ENCODE results near the gene CNGA2.
"Not testable (repeated sequence)": the region's sequence is repeated elsewhere in the genome, so short reads cannot be mapped to it uniquely, and the experiment has no call there.

CNGA2 gene

DNA sequence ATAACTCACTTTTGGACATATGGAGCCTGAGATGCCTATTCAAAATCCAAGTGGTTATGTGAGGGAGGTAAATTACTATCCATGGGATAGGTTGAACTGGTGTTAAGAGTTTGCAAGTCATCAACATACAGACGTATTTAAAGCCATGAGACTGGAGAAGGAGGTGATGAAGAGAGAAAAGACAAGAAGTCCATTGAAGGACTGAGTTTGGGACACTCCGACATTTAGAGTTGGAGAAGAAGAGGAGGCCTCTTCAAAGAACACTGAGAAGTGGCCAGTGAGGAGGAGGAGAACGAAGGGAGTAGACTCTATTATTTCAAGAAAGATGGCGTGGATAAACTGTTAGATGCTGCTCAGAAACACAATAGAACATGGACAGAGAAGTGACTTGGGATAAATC, at the start of gene CNGA2:
Gene CNGA2, plus strand, starts transcription at position 301 of the 400 bp plus-strand sequence. CDS start 3,738 bp downstream, outside the sequence.
- no peak for FAIRE-seq

DNA sequence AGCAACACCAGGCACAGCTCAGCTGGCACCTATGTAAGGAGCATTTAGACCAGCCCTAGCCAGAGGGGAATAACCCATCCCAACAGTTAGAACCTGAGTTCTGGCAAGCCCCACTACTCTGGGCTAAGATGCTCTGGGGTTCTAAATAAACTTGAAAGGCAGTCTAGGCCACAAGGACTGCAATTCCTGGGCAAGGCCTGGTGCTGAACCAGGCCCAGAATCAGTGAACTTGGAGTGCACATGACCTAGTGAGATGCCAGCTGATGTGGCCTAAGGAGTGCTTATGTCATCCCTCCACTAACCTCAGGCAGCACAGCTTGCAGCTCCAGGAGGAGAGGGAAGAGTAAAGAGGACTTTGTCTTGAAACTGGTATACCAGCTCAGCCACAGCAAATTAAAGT, 46.9 kb upstream of the CNGA2 start:
- FAIRE-seq = no peak

DNA sequence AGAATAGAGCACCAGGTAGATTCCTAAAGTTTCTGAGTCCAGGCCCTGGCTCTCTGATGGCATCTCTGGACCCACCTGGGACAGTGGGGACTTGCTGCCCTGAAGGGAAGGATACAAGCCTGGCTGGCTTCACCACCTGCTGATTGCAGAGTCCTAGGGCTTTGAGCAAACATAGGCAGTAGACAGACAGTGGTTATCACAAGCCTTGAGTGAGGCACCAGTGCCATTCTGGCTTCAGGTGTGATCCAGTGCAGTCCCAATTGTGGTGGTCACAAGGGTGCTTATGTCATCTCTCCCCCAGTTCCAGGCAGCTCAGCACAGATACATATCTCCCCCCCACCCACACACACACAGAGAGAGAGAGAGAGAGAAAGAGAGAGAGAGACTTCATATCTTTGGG, 45.9 kb upstream of the CNGA2 start:
- no peak for FAIRE-seq

DNA sequence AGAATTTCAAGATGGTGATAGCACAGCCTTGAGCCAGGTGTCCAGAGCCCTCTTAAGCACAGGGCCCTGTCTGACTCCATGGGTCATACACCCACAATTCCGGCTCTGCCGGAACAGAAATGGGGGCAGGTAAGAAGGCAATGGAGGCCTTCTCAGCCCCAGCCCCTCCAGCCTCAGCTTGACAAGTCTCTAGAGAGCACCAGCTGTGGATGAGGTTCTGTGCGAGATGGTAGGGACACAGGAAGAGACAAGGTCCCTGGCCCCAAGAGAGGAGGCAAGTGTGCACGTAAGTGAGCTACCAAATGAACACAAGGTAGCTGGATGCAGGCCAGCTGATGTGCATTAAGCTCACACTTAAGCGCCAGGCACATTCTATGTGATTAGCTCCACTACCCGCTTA, 41.7 kb upstream of the CNGA2 start:
- FAIRE-seq = no peak

DNA sequence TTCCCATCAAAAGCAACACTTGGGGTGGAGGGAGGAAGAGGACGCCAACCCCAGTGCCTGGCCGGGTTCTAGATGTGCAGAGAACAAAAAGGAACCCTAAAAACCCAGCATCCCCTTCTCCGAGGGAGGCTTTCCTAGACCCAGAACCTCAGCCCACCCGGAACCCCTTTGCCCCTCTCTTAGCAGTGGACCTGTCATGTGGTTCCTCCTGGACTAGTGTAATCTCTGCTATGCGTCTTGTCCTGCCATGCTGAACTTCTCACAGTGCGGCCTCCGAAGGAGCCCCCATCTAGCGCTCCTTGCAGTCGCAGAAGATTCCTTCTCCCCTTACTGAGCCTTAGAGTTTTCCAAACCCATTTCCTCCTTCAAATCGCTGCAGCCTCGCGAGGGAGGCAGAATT, 40.4 kb upstream of the CNGA2 start:
- FAIRE-seq = no peak

DNA sequence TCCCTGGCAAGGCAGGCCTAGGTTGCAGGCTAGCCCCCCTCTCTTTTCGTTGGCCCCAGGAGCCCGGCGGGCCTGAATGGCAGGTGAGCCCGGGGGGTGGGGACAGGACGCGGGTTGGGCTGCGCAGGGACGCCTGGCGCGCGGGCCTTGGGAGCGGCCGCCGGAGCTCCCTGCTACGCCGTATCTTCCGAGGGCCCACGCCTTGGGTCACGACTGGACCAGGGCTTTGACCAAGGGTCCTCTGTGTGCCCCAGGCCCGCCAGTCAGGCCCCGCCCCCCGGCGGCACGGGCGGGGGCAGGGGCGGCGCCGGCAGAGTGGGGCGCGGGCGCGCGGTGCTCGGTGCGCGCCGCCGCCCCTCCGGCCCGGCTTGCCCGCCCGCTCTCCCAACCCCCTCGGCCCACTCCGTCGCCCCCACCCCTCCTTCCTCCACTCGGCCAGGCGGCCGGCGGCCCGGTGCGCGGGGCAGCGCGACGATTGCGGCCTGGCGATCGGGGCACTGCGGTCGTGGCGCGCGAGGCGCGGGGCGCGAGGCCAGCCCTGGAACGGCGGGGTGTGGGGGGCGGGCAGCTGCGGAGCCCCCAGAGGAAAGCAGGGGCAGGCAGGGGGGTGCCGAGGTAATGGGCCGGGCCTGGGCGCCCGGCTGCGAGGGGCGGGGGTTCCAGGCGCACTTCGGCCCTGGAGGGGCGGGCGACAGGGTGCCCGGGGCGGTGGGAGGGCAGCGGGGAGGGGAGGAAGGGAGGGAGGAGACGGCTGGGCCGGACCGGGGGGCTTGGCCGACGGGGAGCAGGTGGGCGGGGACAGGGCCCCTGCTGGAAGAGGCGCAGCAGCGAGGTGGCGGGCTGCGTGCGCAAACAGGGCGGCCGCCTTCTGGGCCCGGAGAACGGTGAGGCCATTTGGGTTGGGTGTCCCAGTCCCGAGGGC, 39.6 kb upstream of the CNGA2 start, which contains the start of gene PRRG3:
Gene PRRG3, plus strand, starts transcription at position 798 of the 922 bp plus-strand sequence. CDS start 3,357 bp downstream, outside the sequence.
- FAIRE-seq = no peak

DNA sequence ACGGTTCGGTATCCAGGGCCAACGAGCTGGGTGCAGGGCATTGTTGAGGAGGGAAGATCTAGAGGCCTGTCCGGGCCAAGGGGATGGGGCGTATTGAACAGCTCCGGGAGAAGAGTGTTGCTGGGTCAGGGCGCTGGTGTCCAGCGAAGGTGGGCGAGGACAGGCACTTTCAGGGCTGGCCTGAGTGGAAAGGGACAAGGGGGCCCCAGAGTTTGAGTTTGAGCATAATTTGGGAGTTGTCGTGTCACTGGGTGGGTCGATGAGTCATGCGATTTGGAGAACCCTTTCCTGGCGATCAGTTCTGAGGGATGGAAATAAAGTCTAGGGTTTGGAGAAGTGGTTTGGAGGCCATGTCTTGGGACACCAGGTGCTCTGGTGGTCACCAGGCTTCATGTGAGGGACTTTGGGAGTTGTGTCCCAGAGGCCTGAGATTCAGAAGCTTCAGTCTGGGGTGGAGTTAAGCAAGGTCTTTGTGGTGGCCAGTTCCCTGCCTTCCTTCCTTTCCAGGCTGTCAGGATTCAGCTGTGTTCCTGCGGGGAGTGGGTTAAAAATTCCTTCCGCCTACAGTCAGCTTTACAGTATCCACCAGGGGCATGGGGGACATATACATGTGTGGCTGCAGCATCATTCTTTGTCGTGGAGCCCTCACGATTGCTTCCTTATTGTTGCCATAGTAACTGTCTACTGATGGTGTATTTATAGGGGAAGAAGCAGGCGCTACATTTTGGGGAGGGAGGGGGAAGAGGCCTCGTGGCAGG, 38.8 kb upstream of the CNGA2 start:
- FAIRE-seq = no peak

DNA sequence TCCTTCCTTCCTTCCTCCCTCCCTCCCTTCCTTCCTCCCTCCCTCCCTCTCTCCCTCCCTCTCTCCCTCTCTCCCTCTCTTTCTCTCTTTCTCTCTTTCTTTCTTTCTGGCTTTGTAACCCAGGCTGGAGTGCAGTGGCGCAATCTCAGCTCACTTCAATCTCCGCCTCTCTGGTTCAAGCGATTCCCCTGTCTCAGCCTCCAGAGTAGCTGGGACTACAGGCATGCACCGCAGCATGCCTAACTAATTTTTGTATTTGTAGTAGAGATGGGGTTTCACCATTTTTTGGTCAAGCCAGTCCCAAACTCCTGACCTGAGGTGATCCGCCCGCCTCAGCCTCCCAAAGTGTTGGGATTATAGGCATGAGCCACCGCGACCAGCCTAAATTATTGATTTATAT, 37.5 kb upstream of the CNGA2 start:
- FAIRE-seq = not testable (repeated sequence)

DNA sequence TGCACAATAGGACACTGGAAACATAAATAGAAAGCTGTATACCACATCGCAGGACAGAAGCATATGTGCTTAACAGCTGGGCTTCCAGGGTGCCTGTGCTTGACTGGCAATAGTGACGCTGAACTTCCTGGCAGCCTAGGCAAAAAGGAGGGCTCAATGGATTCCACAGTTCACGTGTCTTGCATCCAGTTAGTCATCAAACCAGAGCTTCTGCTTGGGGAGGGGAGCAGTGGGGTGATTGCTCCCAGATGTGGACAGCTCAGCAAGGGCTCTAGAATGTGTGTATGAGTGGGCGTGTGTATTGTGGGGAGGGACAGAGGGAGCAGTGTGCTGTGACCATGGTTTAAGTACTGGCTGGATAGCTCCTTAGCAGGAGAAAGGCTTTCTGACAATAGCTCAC, 37.0 kb upstream of the CNGA2 start:
- FAIRE-seq = no peak

DNA sequence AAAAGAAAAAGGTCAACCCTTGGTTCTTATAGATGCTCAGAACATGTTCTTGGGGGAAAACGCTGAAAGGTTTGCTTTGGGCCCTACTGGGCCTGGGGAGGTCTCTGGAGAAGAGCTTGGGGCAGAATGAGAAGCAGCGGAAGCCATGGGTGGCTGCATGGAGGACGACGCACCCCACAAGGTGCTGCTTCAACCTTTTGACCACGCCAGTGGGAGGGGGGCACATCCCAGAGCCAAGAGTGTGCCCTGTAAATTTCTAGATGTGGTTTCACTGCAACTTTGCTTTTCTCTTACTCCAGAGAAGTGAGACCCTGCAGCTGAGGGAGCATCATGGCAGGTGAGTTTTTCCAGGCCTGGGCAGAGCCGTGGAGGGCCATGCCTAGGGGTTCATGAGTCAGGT, 36.1 kb upstream of the CNGA2 start:
- FAIRE-seq = no peak

DNA sequence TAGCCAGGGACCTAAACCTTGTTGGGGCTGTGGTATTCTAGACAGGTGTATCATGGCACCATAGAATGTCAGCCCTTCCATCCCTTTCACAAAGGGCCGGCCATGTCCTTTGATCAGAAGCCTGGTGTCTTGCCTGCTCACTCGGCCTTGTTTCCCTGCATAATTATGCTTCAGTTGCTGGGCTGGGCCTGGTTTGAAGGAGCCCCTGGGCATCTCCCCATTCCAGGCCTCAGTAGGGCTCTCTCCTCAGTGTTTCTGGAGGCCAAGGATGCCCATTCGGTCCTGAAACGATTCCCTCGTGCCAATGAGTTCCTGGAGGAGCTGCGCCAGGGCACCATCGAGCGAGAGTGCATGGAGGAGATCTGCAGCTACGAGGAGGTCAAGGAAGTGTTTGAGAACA, 34.8 kb upstream of the CNGA2 start:
- no peak for FAIRE-seq

DNA sequence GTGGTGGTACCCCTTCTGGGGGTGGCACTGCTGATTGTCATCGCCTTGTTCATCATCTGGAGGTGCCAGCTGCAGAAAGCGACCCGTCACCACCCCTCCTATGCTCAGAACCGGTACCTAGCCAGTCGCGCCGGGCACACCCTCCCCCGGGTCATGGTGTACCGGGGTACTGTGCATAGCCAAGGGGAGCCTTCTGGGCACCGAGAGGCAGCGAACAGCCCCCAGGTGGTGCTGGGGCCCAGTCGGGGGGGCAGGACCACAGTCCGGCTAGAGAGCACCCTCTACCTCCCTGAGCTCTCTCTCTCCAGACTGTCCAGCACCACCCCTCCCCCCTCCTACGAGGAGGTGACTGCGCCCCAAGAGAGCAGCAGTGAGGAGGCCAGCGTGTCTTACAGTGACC, 34.0 kb upstream of the CNGA2 start:
- no peak for FAIRE-seq

DNA sequence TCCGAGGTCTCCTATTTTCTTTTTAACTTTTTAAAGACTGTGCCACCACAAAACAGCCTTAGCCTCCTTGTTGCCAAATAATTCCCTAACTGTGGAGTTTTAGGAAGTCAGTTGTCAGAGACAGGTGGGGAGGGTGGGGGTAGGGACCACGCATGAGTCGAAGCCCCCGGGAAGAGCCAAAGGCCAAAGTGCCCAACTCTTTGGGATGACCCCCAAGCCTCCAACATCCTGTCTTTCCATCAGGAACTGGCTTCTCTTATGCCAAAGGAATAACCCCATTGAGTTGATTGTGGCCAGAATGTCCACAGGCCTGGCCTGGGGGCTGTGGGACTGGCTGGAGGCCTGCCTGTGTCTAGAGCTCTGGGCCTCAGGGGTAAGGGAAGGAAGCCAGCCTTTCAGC, 33.5 kb upstream of the CNGA2 start:
- no peak for FAIRE-seq

DNA sequence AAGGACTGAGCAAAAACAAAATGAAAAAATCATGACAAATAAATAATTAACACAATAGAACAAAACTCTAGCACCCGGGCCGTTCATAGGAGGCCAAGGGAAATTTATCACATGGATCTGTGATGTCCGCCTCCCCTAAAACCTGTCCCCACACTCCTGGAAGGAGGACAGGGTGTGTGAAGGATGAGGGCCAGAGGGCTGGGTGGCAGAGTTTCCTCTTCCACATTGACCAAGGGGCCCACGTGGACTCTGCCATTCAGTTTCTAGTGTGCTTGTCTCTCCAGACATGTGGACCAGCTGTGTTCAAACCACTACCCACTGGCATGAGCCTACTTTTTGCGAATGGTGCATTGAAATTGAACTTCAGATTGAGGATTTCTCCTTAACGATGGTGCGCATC, 33.0 kb upstream of the CNGA2 start:
- FAIRE-seq = no peak

DNA sequence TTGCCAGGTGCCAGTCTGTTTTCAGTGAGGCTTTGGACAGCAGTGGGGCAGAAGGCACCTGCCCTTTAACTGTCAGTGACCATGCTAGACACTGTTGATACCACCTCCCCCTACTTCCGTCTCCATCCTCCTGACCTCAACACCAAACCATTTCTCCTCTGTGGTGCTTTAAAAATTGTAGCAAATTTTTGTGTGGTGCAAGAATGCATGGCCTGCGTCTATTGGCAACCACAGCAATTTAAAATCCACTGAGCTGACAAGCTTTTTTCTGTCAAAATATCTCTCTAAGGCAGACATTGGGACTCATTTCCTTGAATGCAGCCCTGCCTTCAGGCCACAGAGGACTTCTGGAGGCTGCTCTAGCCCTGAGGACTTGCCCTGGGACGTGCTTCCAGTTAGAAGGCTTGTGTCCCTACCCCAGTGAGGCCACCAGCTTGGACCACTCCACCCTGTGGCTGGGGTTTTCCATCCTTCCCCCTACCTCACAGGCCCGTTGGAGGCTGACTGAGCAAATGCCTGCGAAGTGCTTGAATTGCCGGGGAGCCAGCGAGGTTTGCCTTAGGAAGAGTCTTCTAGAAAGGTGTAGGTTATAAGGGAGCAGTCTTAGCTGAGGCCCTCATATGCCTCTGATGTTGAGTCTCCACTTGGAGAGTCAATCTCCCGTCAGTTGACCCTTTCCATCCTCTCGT, 32.4 kb upstream of the CNGA2 start:
- FAIRE-seq = no peak

DNA sequence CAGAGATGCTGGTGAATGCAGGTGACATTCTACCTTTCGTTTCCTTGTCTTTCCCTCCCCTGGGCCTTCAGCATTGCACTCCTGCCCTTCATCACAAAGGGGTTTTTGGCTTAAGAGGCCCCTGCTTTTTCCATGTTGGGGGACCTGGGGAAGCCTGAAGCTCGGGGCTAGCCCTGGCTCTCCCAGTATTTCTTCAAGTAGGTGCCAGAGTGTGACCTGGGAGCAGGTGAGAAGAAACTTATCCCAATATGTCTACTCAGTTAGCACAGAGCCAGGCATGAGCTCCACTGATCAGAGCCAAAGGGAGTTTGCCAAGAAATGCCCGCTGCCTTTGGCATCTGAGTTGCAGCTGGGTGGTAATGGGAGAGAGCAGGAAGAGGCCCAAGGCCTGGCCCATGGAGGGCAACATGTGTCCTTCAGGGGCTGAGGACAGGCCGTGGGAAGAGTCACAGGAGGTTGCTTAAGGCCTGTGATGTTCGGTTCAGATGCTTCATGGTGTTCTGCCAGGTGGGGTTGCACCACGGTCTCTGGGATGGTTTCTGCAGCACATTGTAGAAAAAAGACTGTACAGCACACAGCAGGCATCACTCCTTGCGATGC, 31.7 kb upstream of the CNGA2 start:
- FAIRE-seq = no peak

DNA sequence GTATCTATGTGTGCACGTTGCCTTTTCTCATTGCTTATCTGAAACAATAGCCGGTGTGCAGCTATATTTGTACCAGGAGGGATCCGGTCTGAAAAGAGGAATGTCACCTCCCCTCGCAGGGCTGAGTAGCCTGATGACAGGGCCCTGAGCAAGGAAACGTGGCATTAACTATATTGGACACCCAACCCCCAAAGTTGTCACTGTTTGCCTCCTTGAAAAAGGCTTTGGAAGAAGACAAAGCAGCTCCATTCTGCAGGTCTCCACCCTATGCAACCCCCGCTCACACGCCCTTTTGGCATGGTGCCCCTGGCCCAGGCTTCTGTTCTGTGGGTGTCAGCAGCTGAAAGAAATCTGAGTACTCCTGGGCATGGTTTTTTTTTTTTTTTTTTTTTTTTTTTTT, 31.1 kb upstream of the CNGA2 start:
- no peak for FAIRE-seq

DNA sequence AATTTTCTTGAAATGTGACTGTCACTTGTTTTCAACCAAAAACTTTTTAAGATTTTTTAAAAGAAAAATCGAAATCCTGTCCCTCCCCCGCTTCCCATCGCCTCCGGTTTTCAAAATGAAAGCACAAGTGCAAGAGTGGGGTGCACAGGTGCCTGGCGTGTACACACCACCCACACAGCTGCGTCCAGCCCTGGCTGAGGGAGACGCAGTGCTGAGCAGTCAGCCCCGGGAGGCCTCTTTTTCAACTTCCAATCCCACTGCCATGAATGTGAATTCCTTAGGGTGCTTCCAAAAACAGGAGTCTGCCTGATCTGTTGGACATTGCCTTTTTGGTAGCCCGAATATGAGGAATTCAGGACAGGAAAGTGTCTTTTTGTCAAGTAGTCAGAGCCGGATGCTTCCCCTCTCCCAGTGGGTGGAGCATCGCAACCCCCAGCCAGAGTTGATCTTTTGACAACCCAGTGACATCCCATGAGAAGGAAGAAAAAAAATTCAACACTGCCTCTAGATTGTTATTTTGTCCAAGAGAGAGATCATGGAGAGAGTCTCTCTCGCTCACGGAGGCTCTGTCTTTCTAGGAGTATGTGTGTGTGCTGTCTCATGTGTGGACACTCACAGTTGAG, 30.4 kb upstream of the CNGA2 start:
- no peak for FAIRE-seq

DNA sequence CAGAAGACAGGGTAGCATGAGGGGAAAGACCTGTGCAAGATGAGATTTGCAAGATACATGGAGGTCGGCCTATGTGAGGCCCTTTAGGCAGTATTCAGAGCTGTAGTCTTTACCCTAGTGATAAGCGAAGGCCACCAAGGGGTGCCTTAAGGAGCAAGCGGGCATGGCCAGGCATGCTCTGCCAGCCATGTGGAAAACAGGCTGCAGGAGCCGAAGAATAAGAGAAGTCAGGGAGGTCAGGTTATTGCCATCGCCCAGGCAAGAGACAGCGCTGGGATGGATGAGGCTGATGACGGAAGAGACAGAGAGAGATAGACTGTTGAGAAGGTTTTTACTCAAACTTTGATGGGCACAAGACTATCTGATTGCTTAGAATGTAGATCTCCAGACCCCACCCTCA, 25.7 kb upstream of the CNGA2 start:
- no peak for FAIRE-seq

DNA sequence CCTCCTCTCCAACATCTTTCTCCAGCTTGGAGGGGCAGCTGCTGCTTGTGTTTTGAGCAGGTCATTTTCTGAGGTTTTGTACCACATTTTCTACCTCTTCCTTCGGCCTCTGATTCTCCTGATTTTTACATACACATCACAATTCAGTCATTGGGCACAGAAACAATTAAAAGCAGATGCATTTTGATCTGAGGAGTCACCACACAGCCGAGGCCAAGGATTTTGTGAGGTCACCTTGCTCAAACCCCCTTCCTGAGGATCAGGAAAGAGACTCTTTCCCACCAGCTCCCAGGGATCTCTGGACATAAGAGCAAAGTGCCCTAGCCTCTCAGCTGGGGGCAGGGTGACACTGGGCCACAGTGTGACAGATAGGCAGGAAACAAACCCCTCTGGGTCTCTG, 24.1 kb upstream of the CNGA2 start:
- no peak for FAIRE-seq

DNA sequence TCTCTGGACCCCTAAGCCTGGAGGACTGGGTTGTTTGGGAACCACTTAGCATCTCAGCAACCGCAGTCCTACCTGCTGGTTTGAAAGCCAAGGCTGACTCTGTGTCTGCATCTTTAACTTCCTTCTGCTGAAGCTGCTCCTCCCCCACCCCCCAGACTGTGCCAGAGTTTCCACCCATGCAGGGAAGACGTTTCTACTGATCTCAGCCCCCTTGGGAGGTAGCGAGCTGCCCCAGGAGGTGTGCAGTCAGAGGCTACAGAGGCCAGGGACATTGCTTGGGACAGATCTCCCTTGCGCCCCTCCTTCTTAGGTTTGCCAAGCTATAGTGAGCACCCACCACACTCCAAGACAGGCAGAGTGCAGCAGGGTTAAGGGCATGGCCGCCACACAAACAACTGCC, 23.4 kb upstream of the CNGA2 start:
- no peak for FAIRE-seq

DNA sequence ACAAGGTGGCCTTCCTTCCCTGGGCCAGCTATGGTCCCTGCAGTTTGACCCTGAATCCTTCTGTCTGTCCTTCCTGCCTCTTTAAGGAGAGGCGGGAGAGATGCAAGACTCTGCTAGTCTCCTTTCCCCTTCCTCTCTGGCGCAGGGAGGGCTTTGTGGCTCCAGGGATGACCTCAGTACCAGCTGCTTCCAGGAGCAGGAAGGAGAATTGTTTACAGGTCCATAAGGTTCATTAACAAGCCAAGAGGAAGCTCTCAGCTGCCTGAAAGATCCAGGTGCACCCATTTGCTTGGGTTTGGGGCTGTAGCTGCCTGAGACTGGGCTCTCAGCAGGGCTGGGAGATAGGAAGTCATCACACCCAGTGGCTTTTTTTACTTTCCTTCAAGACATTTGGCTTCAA, 22.8 kb upstream of the CNGA2 start:
- no peak for FAIRE-seq

DNA sequence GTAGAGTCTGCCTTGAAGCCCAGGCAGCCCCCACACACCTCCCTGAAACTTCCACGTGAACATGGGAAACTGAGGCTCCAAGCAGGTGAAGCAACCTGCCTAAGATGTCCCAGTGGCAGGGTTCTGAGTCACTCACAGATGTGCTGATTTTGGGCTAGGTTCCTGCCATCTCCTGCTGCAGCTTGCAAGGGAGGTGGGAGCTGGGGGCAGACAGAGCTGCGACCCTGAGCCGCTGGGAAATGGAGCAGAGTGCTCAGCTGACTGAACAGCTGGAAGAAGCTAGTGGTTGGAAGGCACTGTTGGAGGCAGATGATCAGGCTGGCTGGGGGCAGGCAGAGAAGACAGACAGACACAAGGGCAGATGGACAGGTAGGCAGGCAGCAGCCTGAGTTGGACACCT, 22.3 kb upstream of the CNGA2 start:
- no peak for FAIRE-seq
